ENCODE results near the gene CEP72.
"Not testable (repeated sequence)": the region's sequence is repeated elsewhere in the genome, so short reads cannot be mapped to it uniquely, and the experiment has no call there.

- TF ChIP-seq, protein P1, sequence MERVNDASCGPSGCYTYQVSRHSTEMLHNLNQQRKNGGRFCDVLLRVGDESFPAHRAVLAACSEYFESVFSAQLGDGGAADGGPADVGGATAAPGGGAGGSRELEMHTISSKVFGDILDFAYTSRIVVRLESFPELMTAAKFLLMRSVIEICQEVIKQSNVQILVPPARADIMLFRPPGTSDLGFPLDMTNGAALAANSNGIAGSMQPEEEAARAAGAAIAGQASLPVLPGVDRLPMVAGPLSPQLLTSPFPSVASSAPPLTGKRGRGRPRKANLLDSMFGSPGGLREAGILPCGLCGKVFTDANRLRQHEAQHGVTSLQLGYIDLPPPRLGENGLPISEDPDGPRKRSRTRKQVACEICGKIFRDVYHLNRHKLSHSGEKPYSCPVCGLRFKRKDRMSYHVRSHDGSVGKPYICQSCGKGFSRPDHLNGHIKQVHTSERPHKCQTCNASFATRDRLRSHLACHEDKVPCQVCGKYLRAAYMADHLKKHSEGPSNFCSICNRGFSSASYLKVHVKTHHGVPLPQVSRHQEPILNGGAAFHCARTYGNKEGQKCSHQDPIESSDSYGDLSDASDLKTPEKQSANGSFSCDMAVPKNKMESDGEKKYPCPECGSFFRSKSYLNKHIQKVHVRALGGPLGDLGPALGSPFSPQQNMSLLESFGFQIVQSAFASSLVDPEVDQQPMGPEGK (CRISPR knock-in tag; IDR thresholded peaks at IDR 0.05; ENCODE audit: borderline replicate concordance), result not testable (repeated sequence)
- not testable (repeated sequence) for TF ChIP-seq CREB5 (CRISPR knock-in tag; IDR thresholded peaks at IDR 0.05; ENCODE audit: low read depth); ESRRG (CRISPR knock-in tag; IDR thresholded peaks at IDR 0.05); RARB (CRISPR knock-in tag; IDR thresholded peaks at IDR 0.05); PPARA (CRISPR knock-in tag; IDR thresholded peaks at IDR 0.05; ENCODE audit: borderline replicate concordance); ZFP3 (CRISPR knock-in tag; IDR thresholded peaks at IDR 0.05); ZFP30 (CRISPR knock-in tag; IDR thresholded peaks at IDR 0.05); ZNF70 (CRISPR knock-in tag; IDR thresholded peaks at IDR 0.05); OSR1 (CRISPR knock-in tag; IDR thresholded peaks at IDR 0.05); TOX (CRISPR knock-in tag; IDR thresholded peaks at IDR 0.05; ENCODE audit: borderline replicate concordance); GLIS3 (CRISPR knock-in tag; IDR thresholded peaks at IDR 0.05); TSHZ2 (CRISPR knock-in tag; IDR thresholded peaks at IDR 0.05)
These were observed 68.1 kb downstream of the CEP72 start for GRCh38 chr5:680118-680795.

Measured in SK-N-SH treated with all-trans-retinoic acid at 6 μM for 48 hours (cell line).